HuH-7.5 (cell line): Measurements from ENCODE around the gene ADAMTS2.

Experiments
- DNase-seq: peaks from one replicate; pipeline ENCODE4 v3.0.0; 2011; ENCODE audit warnings: low spot score

ADAMTS2 gene

GRCh38 chr5:179124853-179125788 is 220.1 kb downstream of the ADAMTS2 start:
- DNase-seq = no peak

- no peak for DNase-seq
Measured at GRCh38 chr5:179124273-179124852, 220.9 kb downstream of the ADAMTS2 start.

- DNase-seq = no peak
Measured at GRCh38 chr5:179123491-179124272, 221.6 kb downstream of the ADAMTS2 start.

GRCh38 chr5:179123109-179123426 is 222.2 kb downstream of the ADAMTS2 start:
- no peak for DNase-seq

GRCh38 chr5:179122411-179123108 is 222.7 kb downstream of the ADAMTS2 start:
- no peak for DNase-seq

DNA sequence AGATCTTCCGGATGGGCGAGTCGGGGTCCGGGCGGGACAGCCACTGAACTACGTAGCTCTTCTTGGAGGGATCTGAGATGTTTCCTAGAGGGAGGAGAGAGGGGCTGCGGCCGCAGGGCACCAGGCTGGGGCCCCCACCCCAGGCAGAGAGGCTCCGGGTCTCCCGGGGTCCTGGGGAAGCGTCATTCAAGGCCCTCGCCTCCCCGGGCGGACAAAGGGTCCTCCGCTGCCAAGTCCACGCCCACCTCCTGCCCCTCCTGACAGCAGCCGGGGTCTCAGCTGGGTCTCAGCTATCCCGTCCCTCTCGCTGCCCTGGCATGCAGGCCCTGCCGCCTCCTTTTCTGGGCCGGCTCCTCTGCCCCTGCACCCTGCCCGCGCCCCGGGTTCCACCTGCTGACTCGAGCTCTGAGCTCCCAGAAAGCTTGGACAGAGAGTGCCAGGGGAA is 223.6 kb downstream of the ADAMTS2 start:
- DNase-seq = no peak

- no peak for DNase-seq
Measured at GRCh38 chr5:179120951-179121666, 224.2 kb downstream of the ADAMTS2 start.

DNA sequence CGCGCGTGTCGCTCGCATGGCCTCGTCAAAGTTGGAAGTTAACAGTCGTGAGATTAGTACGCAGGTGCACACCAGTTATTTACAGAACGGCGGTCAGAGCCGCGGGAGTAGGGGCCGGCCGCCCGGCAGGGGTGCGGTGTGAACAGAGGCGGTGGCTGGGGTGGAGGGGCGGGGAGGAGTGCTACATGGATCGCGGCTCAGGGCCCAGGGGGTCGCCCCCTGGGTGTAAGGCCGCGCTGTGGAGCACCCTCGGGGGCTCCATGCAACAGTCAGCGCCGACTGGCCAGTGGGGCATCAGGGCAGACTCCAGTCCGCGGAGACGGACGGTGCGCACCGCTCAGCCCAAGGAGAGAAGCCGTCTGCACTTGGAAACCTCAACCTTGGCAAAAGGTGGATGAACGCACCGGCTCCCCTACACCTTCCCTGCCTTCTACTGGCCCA is 224.8 kb downstream of the ADAMTS2 start:
- DNase-seq = no peak

DNA sequence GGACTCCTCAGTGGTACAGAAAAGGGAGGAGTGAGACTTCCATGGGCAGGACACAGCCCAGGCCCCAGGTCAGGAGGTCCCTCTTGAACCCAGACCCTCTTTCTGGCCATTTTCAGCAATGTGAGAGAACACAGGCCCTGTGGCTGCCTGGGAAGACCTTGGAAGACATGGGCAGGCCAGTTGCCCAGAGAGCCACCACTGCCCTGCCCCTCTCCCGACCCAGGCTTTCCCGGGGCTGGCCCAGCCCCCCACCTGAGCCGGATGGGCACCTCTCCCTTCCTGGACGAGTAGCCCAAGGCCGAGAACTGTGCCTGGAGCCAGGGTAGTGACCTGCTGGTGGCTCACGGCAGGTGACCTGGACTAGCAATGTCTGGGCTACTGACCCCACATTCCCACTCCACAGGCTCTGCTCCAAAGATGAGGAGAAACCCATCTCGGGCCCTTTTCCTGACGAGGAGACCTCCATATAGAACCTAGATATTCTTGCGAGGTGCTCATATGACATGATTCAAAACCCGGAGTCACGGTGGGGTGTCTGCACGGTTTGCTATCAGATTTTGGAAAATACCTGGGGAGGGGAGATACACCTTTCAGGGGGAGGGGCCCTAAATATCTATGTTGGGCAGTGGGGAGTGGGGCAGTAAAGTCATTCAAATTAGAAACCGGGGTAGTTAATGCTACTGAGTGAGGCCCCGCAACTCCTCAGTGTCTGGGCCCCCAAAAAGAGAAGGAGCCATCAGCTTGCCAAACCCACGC is 225.7 kb downstream of the ADAMTS2 start:
- DNase-seq = no peak

- no peak for DNase-seq
Measured at GRCh38 chr5:179118756-179119414, 226.4 kb downstream of the ADAMTS2 start.

DNA sequence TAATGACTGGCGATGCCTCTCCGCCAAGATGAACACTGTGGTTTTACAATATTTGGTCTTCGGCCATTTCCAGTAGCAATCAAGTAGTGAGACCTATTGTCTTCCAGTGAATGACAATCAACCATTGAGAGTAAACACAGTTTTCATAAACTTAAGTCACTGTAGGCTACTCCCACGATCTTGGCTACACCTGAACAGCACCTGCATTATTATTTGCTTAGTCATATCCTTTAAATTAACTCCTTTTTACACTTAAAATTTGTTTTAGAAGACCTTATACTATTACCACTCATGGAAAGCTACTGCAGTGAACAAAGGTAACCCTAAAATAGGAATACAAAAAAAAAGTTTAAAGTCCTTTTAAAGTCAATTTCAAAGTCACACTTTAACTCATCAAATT is 226.9 kb downstream of the ADAMTS2 start:
- no peak for DNase-seq

- DNase-seq = no peak
Measured at GRCh38 chr5:179115845-179116524, 229.3 kb downstream of the ADAMTS2 start.

GRCh38 chr5:179115307-179115706 is 230.0 kb downstream of the ADAMTS2 start:
- no peak for DNase-seq

DNA sequence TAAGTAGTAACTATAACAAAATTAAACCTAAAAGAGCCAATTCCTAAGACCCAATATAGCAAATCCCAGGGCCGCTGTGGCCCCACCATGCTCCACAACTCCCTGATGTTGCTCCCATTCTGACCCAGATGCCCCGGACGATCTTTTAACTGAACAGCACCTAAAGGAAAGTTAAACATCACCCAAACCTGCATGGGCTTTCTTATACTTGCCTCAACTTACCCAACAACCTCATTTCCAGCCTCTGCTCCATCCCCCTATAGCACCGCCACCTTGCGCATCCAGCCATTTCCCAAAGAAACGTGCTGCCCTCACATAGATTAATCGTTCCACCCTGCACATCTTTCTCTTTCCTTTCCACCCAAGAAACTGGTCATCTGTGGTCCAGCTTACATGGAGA is 230.5 kb downstream of the ADAMTS2 start:
- peak; percentile 1 for DNase-seq

DNA sequence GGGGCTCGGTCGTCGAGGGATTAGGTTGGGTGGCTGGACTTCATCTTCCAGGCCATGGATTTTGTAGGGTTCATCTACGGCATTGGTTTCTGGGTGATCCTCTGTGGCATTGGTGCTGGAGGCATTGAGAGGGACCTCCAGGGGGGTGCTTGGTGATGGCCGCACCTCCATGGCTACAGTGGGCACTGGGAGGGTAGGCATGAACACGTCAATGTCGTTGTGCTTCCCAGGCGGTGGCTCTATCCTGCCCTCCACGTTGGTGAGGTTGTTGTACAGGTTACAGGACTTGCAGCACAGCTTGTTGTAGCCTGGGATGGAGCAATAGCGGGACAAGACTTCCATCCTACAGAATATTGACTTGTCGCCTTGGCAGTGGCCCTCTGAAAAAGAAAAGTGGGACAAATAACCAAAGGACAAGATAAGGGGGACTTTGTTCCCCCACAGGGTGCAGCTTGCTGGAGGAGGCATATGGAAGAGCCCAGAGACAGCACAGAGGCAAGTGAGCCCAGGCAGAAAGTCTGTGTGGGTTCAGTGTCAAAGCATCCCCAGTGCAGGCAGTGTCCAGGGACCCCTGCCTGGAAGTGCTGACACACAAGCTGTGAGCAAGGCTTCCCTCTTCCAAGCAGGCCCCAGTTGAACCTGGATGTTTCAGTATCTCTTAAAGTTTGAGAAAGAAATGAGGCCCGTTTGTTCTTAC is 231.2 kb downstream of the ADAMTS2 start:
- DNase-seq = peak; percentile 6

DNA sequence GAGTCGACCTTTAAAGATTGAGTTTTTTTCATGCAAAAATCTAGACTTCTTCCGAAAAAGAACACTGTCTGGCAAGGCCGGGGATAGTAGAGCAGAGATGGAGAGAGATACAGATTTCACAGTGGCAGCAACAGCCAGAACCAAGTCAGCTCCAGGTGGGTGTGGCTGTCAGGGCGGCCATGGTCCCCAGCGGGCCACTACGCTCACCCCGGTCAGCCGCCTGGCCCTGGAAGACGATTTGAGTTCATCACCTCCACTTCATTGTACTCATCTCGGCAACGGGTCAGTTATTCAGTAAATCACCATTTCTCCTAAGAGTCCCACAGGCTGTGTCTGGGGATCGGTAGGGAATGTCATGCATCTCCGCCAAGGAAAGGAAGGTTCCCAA is 232.1 kb downstream of the ADAMTS2 start:
- DNase-seq = no peak

- no peak for DNase-seq
Measured at GRCh38 chr5:179112469-179113142, 232.7 kb downstream of the ADAMTS2 start.
